Activated CD4-positive, CD25-positive, alpha-beta regulatory T cell treated with anti-CD3 and anti-CD28 coated beads, Interleukin-2, amount 50 U/mL, for 16 hours (primary cell): ENCODE data around the gene CIC.
"Not testable (repeated sequence)": the region's sequence is repeated elsewhere in the genome, so short reads cannot be mapped to it uniquely, and the experiment has no call there.

Experiments used
- DNase-seq: peaks from one replicate; pipeline ENCODE4 v3.0.0-alpha.2; 2020; ENCODE audit warnings: low read depth, low spot score

The CIC gene

DNA sequence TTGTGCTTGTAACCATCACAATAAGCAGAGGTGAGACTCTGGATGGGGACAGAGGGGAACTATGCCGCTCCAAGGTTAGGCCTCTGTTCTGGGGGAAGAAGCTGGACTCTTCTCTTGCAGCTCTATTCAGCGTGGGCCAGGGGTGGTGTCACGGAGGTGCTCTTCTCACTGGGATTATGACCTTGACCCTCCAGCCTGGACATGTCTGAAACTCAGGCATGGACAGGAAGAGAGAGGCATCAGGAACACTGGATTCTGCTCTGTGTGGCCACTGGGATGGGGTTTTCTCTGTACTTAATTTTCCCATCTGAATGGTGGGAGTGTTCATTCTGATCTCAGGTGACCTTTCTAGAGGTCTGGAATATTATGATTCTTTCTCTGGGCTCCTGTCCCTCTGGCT, 64.0 kb downstream of the CIC start:
- no peak for DNase-seq

DNA sequence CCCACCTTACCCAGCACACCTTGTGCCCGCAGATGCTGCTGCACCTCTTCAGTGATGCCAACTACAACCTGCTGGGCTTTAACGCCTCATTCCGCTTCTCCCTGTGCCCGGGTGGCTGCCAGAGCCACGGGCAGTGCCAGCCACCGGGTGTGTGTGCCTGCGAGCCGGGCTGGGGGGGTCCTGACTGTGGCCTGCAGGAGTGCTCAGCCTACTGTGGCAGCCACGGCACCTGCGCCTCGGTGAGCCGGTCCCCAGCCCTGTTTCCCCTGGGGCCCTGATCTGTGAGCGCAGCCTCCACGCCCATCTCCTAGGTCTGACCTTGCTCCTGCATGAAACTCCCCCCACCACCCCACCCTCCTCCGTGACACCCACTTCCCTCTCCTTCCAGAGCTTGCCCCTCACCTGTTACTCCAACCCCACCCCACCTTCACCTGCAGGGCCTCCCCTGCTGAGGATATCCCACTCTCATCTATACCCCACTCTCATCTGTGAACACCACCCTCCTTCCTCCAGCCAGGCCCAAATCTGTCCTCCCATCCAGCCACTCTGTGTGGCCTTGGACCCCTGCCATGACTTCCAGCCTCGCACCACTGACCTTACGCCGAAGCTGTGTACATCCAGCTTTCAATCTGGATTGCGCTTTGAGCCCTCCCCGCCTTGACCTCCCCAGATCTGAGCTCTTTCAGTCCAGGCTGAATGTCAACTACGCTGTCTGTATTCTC, 65.1 kb downstream of the CIC start:
- DNase-seq, result no peak

DNA sequence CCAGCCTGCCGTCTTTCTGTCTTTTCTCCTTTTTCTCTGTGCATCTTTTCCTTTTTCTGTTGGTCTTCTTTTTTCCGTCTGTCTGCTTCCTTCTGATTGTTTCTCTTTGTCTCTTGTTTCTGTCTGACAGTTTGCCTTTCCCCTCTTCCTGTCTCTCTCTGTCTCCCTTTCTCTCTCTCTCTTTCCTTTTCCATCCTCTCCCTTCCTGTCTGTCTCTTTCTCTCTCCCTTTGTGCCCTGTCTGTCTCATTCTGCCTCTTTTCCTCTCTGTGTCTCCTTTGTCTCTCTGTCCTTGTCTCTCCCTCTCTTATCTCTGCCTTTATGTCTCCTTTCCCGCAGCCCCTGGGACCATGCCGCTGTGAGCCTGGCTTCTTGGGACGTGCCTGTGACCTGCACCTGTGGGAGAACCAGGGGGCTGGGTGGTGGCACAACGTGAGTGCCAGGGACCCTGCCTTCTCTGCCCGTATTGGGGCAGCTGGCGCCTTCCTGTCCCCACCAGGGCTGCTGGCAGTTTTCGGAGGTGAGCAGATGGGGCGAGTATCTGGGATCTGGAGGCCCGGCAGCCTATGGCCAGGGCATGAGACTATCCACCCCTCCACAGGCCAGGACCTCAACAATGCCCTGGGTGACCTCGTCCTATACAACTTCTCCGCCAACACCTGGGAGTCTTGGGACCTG, 65.8 kb downstream of the CIC start:
- no peak for DNase-seq

DNA sequence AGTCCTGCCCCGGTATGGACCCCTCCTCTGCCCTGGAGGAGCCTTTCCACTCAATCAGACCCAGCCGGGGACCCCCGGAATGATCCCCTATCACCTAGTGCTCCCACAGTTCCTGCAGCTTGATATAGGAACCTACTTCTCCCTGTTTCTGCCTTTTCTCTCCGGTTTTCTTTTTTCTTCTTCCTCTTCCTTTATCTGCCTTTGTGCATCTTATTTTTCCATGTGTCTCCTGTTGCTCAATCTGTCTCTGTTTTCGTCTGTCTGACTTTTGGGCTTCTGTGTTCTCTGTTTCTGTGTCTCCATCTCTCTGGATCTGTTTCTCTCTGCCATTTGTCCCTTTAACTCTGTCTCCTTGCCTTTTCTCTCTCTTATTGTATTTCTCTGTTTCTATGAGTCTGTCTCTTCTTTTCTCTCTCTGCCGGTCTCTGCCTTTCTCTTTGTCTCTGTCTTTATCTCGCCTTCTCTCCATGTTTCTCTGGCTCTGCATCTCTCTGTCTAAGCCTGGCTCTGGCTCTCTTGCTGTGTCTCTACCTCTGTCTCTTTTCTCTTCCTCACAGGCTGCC, 66.4 kb downstream of the CIC start:
- no peak for DNase-seq

DNA sequence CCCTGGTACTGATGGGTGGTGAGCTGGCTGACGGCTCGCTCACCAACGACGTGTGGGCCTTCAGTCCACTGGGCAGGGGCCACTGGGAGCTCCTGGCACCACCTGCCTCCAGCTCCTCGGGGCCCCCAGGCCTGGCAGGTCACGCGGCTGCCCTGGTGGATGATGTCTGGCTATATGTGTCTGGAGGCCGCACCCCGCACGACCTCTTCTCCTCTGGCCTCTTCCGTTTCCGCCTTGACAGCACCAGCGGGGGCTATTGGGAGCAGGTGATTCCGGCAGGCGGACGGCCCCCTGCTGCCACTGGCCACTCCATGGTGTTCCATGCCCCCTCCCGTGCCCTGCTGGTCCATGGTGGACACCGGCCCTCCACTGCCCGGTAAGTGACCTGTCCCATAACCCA, 66.9 kb downstream of the CIC start:
- DNase-seq, result no peak

DNA sequence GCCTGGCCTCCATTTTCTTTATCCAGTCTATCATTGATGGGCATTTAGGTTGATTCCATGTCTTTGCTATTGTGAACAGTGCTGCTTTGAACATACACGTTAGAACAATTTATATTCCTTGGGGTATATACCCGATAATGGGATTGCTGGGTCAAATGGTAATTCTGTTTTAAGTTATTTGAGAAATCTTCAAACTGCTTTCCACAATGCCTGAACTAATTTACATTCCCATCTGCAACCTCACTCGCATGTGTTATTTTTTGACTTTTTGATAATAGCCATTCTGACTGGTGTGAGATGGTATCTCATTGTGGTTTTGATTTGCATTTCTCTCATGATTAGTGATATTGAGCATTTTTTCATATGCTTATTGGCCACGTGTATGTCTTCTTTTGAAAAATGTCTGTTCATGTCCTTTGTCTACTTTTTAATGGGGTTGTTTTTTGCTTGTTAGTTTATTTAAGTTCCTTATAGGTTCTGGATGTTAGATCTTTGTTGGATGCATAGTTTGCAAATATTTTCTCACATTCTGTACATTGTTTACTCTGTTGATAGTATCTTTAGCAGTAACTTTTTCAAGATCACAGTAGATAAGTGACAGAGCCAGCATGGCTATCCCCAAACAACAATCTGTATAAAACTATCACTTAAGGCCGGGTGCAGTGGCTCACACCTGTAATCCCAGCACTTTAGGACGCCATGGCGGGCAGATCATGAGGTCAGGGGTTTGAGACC, 70.2 kb downstream of the CIC start:
- not testable (repeated sequence) for DNase-seq

DNA sequence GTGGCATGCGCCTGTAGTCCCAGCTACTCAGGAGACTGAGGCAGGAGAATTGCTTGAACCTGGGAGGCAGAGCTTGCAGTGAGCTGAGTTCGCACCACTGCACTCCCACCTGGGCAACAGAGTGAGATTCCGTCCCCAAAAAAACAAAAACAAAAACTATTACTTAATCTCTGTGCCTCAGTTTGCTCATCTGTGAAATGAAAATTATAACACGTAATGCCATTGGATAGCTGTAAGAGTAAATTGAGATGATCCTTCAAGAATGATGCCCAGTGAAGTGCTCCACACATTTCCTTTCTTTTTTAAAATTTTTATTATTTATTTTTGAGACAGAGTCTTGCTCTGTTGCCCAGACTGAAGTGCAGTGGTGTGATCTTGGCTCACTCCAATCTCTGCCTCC, 70.9 kb downstream of the CIC start:
- DNase-seq, result not testable (repeated sequence)

DNA sequence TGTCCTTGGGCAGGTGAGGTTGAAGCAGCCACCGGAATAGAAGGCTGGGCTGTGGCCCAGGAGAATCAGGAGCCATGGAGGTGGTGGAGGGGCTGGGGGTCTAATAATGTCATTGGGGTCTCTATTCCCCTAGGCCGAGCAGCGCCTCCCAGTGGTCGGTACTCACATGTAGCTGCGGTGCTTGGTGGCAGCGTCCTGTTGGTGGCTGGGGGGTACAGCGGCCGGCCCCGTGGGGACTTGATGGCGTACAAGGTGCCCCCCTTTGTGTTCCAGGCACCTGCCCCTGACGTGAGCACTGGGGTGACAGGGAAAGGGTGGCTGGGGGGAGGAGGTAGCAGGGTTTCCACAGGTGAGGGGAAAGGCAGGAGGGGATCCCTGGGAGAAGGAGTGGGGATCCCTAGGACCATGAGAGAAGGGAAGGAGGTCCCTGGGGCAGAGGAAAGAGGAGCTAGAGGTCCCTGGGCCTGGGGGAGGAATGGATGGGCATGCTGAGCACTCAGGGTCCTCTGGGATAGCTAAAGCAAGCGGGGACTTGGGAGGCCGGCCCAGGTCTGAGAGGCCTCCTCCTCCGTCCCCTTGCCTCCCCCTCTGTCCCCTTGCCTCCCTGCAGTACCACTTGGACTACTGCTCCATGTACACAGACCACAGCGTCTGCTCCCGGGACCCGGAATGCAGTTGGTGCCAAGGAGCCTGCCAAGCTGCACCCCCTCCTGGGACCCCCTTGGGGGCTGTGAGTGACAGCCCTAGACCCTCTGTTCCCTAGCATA, 74.5 kb downstream of the CIC start:
- no peak for DNase-seq

DNA sequence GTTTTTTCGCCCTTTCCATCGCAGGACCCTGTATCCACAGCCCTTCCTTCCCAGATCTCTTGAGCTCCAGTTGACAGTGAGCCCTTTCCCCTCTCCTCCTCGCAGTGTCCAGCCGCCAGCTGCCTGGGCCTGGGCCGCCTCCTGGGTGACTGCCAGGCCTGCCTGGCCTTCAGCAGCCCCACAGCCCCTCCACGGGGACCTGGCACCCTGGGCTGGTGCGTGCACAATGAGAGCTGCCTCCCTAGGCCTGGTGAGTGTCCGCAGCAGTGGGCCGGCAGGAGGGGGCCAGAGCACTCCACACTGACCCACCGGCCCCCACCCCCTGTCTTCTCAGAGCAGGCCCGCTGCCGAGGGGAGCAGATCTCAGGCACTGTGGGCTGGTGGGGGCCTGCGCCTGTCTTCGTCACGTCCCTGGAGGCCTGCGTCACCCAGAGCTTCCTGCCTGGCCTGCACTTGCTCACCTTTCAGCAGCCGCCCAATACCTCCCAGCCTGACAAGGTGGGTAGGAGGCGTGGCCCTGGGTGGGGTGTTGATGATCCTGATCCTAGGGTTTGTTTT, 75.4 kb downstream of the CIC start:
- no peak for DNase-seq
